Measurements from ENCODE around the gene CNIH4.
A peak's percentile ranks its signal among the peaks of the same experiment; 100 is the strongest.

CNIH4 gene

DNA sequence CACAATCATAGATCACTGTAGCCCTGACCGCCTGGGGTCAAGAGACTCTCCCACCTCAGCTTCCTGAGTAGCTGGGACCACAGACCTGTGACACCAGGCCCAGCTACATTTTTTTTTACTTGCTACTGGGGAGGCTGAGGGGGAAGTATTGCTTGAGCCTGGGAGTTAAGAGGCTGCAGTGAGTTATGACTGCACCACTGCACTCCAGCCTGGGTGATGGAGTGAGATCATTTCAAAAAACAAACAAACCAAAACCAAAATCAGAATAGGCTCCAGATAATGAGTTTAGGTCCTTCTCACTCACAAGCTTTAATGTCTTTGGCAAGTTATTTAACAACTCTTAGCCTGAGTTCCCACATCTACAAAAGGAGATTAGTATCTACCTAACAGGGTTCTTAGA, 55.1 kb downstream of the CNIH4 start (continued):
- TF ChIP-seq, protein P1, sequence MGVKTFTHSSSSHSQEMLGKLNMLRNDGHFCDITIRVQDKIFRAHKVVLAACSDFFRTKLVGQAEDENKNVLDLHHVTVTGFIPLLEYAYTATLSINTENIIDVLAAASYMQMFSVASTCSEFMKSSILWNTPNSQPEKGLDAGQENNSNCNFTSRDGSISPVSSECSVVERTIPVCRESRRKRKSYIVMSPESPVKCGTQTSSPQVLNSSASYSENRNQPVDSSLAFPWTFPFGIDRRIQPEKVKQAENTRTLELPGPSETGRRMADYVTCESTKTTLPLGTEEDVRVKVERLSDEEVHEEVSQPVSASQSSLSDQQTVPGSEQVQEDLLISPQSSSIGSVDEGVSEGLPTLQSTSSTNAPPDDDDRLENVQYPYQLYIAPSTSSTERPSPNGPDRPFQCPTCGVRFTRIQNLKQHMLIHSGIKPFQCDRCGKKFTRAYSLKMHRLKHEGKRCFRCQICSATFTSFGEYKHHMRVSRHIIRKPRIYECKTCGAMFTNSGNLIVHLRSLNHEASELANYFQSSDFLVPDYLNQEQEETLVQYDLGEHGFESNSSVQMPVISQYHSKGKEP (tag by site-specific recombination; IDR thresholded peaks at IDR 0.05), result peak; percentile 80; the same call in 1 of the 2 replicates
- TF ChIP-seq ZNF324 (tag by site-specific recombination; IDR thresholded peaks at IDR 0.05) (peak; percentile 23; the same call in 1 of the 2 replicates), ZBTB1 (tag by site-specific recombination; IDR thresholded peaks at IDR 0.05) (no peak), ZSCAN30 (tag by site-specific recombination; IDR thresholded peaks at IDR 0.05) (0 out of 2 replicates have a peak, but pooled peaks have one; percentile 39), SP7 (tag by site-specific recombination; IDR thresholded peaks at IDR 0.05) (peak; percentile 28; the same call in 1 of the 2 replicates), ZNF600 (tag by site-specific recombination; IDR thresholded peaks at IDR 0.05) (peak; percentile 97), ZNF146 (tag by site-specific recombination; IDR thresholded peaks at IDR 0.05) (0 out of 2 replicates have a peak, but pooled peaks have one; percentile 31), FEZF1 (tag by site-specific recombination; IDR thresholded peaks at IDR 0.05) (peak; percentile 34), ZNF843 (tag by site-specific recombination; IDR thresholded peaks at IDR 0.05) (0 out of 2 replicates have a peak, but pooled peaks have one; percentile 11), ZNF558 (tag by site-specific recombination; IDR thresholded peaks at IDR 0.05) (peak; percentile 61; the same call in 1 of the 2 replicates)
- TF ChIP-seq, protein P2, sequence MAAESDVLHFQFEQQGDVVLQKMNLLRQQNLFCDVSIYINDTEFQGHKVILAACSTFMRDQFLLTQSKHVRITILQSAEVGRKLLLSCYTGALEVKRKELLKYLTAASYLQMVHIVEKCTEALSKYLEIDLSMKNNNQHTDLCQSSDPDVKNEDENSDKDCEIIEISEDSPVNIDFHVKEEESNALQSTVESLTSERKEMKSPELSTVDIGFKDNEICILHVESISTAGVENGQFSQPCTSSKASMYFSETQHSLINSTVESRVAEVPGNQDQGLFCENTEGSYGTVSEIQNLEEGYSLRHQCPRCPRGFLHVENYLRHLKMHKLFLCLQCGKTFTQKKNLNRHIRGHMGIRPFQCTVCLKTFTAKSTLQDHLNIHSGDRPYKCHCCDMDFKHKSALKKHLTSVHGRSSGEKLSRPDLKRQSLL (tag by site-specific recombination; IDR thresholded peaks at IDR 0.05), result peak; percentile 91
- TF ChIP-seq, protein P3, sequence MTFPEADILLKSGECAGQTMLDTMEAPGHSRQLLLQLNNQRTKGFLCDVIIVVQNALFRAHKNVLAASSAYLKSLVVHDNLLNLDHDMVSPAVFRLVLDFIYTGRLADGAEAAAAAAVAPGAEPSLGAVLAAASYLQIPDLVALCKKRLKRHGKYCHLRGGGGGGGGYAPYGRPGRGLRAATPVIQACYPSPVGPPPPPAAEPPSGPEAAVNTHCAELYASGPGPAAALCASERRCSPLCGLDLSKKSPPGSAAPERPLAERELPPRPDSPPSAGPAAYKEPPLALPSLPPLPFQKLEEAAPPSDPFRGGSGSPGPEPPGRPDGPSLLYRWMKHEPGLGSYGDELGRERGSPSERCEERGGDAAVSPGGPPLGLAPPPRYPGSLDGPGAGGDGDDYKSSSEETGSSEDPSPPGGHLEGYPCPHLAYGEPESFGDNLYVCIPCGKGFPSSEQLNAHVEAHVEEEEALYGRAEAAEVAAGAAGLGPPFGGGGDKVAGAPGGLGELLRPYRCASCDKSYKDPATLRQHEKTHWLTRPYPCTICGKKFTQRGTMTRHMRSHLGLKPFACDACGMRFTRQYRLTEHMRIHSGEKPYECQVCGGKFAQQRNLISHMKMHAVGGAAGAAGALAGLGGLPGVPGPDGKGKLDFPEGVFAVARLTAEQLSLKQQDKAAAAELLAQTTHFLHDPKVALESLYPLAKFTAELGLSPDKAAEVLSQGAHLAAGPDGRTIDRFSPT (tag by site-specific recombination; IDR thresholded peaks at IDR 0.05), result 0 out of 2 replicates have a peak, but pooled peaks have one; percentile 13
- TF ChIP-seq, protein P4, sequence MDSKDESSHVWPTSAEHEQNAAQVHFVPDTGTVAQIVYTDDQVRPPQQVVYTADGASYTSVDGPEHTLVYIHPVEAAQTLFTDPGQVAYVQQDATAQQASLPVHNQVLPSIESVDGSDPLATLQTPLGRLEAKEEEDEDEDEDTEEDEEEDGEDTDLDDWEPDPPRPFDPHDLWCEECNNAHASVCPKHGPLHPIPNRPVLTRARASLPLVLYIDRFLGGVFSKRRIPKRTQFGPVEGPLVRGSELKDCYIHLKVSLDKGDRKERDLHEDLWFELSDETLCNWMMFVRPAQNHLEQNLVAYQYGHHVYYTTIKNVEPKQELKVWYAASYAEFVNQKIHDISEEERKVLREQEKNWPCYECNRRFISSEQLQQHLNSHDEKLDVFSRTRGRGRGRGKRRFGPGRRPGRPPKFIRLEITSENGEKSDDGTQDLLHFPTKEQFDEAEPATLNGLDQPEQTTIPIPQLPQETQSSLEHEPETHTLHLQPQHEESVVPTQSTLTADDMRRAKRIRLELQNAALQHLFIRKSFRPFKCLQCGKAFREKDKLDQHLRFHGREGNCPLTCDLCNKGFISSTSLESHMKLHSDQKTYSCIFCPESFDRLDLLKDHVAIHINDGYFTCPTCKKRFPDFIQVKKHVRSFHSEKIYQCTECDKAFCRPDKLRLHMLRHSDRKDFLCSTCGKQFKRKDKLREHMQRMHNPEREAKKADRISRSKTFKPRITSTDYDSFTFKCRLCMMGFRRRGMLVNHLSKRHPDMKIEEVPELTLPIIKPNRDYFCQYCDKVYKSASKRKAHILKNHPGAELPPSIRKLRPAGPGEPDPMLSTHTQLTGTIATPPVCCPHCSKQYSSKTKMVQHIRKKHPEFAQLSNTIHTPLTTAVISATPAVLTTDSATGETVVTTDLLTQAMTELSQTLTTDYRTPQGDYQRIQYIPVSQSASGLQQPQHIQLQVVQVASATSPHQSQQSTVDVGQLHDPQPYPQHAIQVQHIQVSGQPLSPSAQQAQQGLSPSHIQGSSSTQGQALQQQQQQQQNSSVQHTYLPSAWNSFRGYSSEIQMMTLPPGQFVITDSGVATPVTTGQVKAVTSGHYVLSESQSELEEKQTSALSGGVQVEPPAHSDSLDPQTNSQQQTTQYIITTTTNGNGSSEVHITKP (tag by site-specific recombination; IDR thresholded peaks at IDR 0.05), result peak; percentile 86

DNA sequence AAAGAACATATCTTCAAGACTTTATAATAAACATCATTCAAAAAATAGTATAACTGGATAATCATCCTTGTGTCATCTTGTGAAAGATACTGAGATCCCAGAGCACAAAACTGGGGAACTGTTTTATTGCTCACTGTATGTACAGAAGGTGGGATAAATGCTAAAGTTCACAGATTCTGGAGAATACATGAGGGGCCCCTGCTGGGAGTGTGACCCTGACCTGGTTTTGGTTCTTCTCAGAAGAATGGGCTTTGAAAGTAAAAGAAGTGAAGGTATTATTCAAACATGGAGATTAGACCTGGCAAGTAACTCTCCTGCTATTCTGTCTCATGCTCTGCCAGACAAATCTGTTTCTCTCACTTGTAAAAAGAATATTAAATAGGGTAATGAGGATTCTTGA, 63.4 kb downstream of the CNIH4 start:
- no peak overlapping the region for H3K27ac ChIP-seq (ENCODE audit: extremely low read depth, low read depth, low read length)
- no peak overlapping the region for H3K4me3 ChIP-seq (ENCODE audit: low read depth, low read length)
- ChIA-PET CTCF (no interaction called here), POLR2A (no interaction called here)
- H3K4me1 ChIP-seq (ENCODE audit: control insufficient read depth, insufficient read depth, low read length), result no peaks in the 10 kb centered on the region
- peaks cover 97 to 98% of the 10 kb centered on the region in 2 experiments for H3K36me3 ChIP-seq (ENCODE audit: control insufficient read depth in 2 of 2, insufficient read depth in 1 of 2, low read length in 2 of 2)
- H3K9me3 ChIP-seq (ENCODE audit: control insufficient read depth, insufficient read depth, low read depth, low read length), result no peaks in the 10 kb centered on the region
- no peak for TF ChIP-seq FEZF1 (tag by site-specific recombination; IDR thresholded peaks at IDR 0.05)
- TF ChIP-seq ZNF626 (tag by site-specific recombination; IDR thresholded peaks at IDR 0.05), result no peak
- TF ChIP-seq YY1 (tag by site-specific recombination; IDR thresholded peaks at IDR 0.05), result no peak
- TF ChIP-seq KLF9 (tag by site-specific recombination; IDR thresholded peaks at IDR 0.05; ENCODE audit: low read depth), result no peak
- TF ChIP-seq ZBTB48 (tag by site-specific recombination; IDR thresholded peaks at IDR 0.05), result no peak
- TF ChIP-seq BCL11B (tag by site-specific recombination; IDR thresholded peaks at IDR 0.05; ENCODE audit: low read depth), result no peak
- TF ChIP-seq, protein P5, sequence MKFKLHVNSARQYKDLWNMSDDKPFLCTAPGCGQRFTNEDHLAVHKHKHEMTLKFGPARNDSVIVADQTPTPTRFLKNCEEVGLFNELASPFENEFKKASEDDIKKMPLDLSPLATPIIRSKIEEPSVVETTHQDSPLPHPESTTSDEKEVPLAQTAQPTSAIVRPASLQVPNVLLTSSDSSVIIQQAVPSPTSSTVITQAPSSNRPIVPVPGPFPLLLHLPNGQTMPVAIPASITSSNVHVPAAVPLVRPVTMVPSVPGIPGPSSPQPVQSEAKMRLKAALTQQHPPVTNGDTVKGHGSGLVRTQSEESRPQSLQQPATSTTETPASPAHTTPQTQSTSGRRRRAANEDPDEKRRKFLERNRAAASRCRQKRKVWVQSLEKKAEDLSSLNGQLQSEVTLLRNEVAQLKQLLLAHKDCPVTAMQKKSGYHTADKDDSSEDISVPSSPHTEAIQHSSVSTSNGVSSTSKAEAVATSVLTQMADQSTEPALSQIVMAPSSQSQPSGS (tag by site-specific recombination; IDR thresholded peaks at IDR 0.05; ENCODE audit: low read depth), result no peak

Data from HEK293 (cell line).